ENCODE results near the gene HDGF. TPM values are rescaled to one million over a fixed set of nuclear protein-coding genes. Genes with fewer than 3 reads are reported as not detected.
A peak's percentile ranks its signal among the peaks of the same experiment; 100 is the strongest.

HDGF gene
- total RNA-seq (100 to 1,000 TPM in 1 of 5 experiments, 10 to 100 TPM in 4; 64.1 to 224 (median 91.2) TPM), polyA plus RNA-seq (10 to 100 TPM; 25.0 to 39.3 TPM), total RNA-seq (94.0 reads per million, percentile 83 among the genes with 10 or more reads in this experiment)

GRCh38 chr1:156751451-156751756, at the start of gene HDGF:
TSS of gene HDGF (minus strand) at chr1:156751675. CDS start at chr1:156751429, 246 bp downstream.
- no peaks in the 10 kb centered on the region for H3K9me3 ChIP-seq (ENCODE audit: control insufficient read depth in 2 of 3, low read length in 3 of 3)
- H3K27ac ChIP-seq (ENCODE audit: low read depth, low read length), result peak within 1 kb of the TSS; percentile 90
- no peaks in the 10 kb centered on the region for H3K27me3 Mint-ChIP-seq
- H3K4me3 ChIP-seq (ENCODE audit: low read length), result peak within 1 kb of the TSS; percentile 93
- H3K9me3 Mint-ChIP-seq, result no peaks in the 10 kb centered on the region
- ChIA-PET POLR2A (interaction anchor here (0.6 to 4.5 kb wide), 7 partner anchors 10 to 388 kb away, joined by 3 to 64 read pairs (median 11); partner anchors contain the start of genes ISG20L2, METTL25B, MRPL24 and PRCC), CTCF (interaction anchor here (0.7 to 1.8 kb wide), 4 partner anchors 24 to 63 kb away, joined by 3 to 6 read pairs (median 3); partner anchors contain the start of gene METTL25B)
- DNase-seq (no peak), ATAC-seq (no peak)
- peaks cover 38 to 41% of the 10 kb centered on the region in 2 donors for H3K4me1 ChIP-seq (ENCODE audit: control insufficient read depth in 2 of 2, insufficient read depth in 2 of 2, low read length in 2 of 2)
- intact Hi-C loops (cut with micrococcal nuclease), result loop anchor here (1.0 kb wide), 6 partner anchors 10 to 413 kb away; partner anchors contain the start of genes ISG20L2 (in 2 of the 2), METTL25B (in 2 of the 2), MRPL24 (in 2 of the 2) and PRCC (in 2 of the 2)
- peaks cover 43 to 61% (median 51%) of the 10 kb centered on the region in 7 donors for H3K4me1 Mint-ChIP-seq
- H3K36me3 ChIP-seq (ENCODE audit: control insufficient read depth in 2 of 3, insufficient read depth in 3 of 3, low read length in 3 of 3), result peaks cover 0 to 6% (median 0%) of the 10 kb centered on the region in 3 experiments
- peak within 1 kb of the TSS; percentile 88 to 98 (median 94) for H3K4me3 Mint-ChIP-seq
- H3K27ac Mint-ChIP-seq, result peak within 1 kb of the TSS; percentile 85 to 96 (median 91)
- peaks cover 0 to 18% (median 0%) of the 10 kb centered on the region in 5 donors for H3K36me3 Mint-ChIP-seq
- no peaks in the 10 kb centered on the region for H3K27me3 ChIP-seq (ENCODE audit: control insufficient read depth in 2 of 2, insufficient read depth in 2 of 2, low read length in 2 of 2)

DNA sequence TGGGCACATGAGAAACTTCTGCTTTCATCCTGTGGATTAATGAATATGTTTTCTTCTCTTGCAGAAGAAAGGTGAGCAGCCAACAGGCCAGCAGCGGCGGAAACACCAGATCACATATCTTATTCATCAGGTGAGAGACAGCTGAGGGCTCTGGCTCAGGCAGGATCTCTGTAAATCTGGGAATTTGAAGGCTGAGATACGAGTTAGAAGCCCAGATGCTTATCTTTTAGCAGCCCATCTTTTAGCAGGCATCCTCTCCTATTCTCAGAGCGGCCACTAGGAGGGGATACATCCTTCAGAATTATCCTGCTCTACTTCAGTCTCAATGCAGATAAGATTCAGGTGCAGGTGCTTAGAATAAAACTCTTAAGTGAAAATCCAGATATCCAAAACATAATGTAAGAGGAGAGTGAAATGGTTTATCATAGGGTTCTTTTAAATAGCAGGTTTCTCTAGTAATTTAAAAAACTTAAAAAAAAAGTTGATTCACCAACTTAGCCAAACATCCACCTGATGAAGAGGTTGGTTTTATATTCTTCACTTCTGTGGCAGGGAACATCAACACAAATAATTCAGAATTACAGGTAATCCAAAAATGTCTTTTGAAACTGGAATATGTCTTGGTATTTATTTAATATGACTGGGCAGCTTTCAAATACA, 45.9 kb upstream of the HDGF start:
- Mint-ChIP-seq H3K9me3 (no peaks in the 10 kb centered on the region), H3K4me3 (no peak overlapping the region), H3K27me3 (no peaks in the 10 kb centered on the region), H3K4me1 (peaks cover 0 to 24% (median 8%) of the 10 kb centered on the region in 7 donors), H3K36me3 (peaks cover 18 to 48% (median 25%) of the 10 kb centered on the region in 5 donors), H3K27ac (peak overlapping the region in 5 of 9 donors; percentile 0 to 49 (median 18))
- Histone ChIP-seq H3K4me3 (ENCODE audit: low read length) (no peak overlapping the region), H3K27me3 (ENCODE audit: control insufficient read depth in 2 of 2, insufficient read depth in 2 of 2, low read length in 2 of 2) (no peaks in the 10 kb centered on the region), H3K4me1 (ENCODE audit: control insufficient read depth in 2 of 2, insufficient read depth in 2 of 2, low read length in 2 of 2) (no peaks in the 10 kb centered on the region), H3K36me3 (ENCODE audit: control insufficient read depth in 2 of 3, insufficient read depth in 3 of 3, low read length in 3 of 3) (peaks cover 12 to 89% (median 20%) of the 10 kb centered on the region in 3 experiments), H3K27ac (ENCODE audit: low read depth, low read length) (no peak overlapping the region), H3K9me3 (ENCODE audit: control insufficient read depth in 2 of 3, low read length in 3 of 3) (no peaks in the 10 kb centered on the region)
- intact Hi-C loops (cut with micrococcal nuclease), result loop anchor here (1.0 to 5.0 kb wide), 8 partner anchors 19 to 163 kb away; partner anchors contain the start of genes NTRK1 (in 2 of the 2) and SH2D2A (in 2 of the 2)
- ATAC-seq (peak; percentile 89), DNase-seq (peak in 8 of 9 donors; percentile 47 to 76 (median 66))
- CTCF ChIA-PET, result interaction anchor here (0.7 to 5.3 kb wide), 11 partner anchors 8 to 130 kb away, joined by 3 to 61 read pairs (median 4); partner anchors contain the start of genes INSRR and NTRK1
- POLR2A ChIA-PET, result interaction anchor here (0.6 to 1.0 kb wide), 2 partner anchors 26 to 30 kb away, joined by 3 to 7 read pairs; partner anchors contain the start of gene PRCC

- intact Hi-C loops (cut with micrococcal nuclease), result loop anchor here (1.0 to 5.0 kb wide), 8 partner anchors 20 to 164 kb away; partner anchors contain the start of genes NTRK1 (in 2 of the 2) and SH2D2A (in 2 of the 2)
- ChIA-PET CTCF (interaction anchor here (0.7 to 5.3 kb wide), 12 partner anchors 12 to 131 kb away, joined by 3 to 61 read pairs (median 4); partner anchors contain the start of genes INSRR and NTRK1), POLR2A (no interaction called here)
- DNase-seq, result no peak
- H3K9me3 ChIP-seq (ENCODE audit: control insufficient read depth in 2 of 3, low read length in 3 of 3), result no peaks in the 10 kb centered on the region
- H3K27ac ChIP-seq (ENCODE audit: low read depth, low read length), result no peak overlapping the region
- peaks cover 19 to 53% (median 23%) of the 10 kb centered on the region in 5 donors for H3K36me3 Mint-ChIP-seq
- peaks cover 0 to 17% (median 8%) of the 10 kb centered on the region in 7 donors for H3K4me1 Mint-ChIP-seq
- H3K27me3 Mint-ChIP-seq, result no peaks in the 10 kb centered on the region
- H3K4me1 ChIP-seq (ENCODE audit: control insufficient read depth in 2 of 2, insufficient read depth in 2 of 2, low read length in 2 of 2), result no peaks in the 10 kb centered on the region
- H3K27ac Mint-ChIP-seq, result peak overlapping the region in 2 of 9 donors; percentile 18 to 39
- H3K27me3 ChIP-seq (ENCODE audit: control insufficient read depth in 2 of 2, insufficient read depth in 2 of 2, low read length in 2 of 2), result no peaks in the 10 kb centered on the region
- no peak for ATAC-seq
- H3K4me3 ChIP-seq (ENCODE audit: low read length), result no peak overlapping the region
- H3K4me3 Mint-ChIP-seq, result no peak overlapping the region
- no peaks in the 10 kb centered on the region for H3K9me3 Mint-ChIP-seq
- H3K36me3 ChIP-seq (ENCODE audit: control insufficient read depth in 2 of 3, insufficient read depth in 3 of 3, low read length in 3 of 3), result peaks cover 12 to 92% (median 23%) of the 10 kb centered on the region in 3 experiments
Observed at GRCh38 chr1:156796340-156797097, 45.0 kb upstream of the HDGF start.

GRCh38 chr1:156795787-156796186, 44.3 kb upstream of the HDGF start:
- intact Hi-C loops (cut with micrococcal nuclease), result loop anchor here (2.0 to 5.0 kb wide), 3 partner anchors 21 to 165 kb away; partner anchors contain the start of gene SH2D2A (in 1 of the 2)
- Histone ChIP-seq H3K9me3 (ENCODE audit: control insufficient read depth in 2 of 3, low read length in 3 of 3) (no peaks in the 10 kb centered on the region), H3K36me3 (ENCODE audit: control insufficient read depth in 2 of 3, insufficient read depth in 3 of 3, low read length in 3 of 3) (peaks cover 12 to 92% (median 29%) of the 10 kb centered on the region in 3 experiments), H3K27ac (ENCODE audit: low read depth, low read length) (no peak overlapping the region), H3K27me3 (ENCODE audit: control insufficient read depth in 2 of 2, insufficient read depth in 2 of 2, low read length in 2 of 2) (no peaks in the 10 kb centered on the region), H3K4me3 (ENCODE audit: low read length) (no peak overlapping the region), H3K4me1 (ENCODE audit: control insufficient read depth in 2 of 2, insufficient read depth in 2 of 2, low read length in 2 of 2) (no peaks in the 10 kb centered on the region)
- Mint-ChIP-seq H3K4me1 (peaks cover 0 to 10% (median 3%) of the 10 kb centered on the region in 7 donors), H3K27me3 (no peaks in the 10 kb centered on the region), H3K27ac (peak overlapping the region in 1 of 9 donors; percentile 39), H3K9me3 (no peaks in the 10 kb centered on the region), H3K36me3 (peaks cover 18 to 54% (median 21%) of the 10 kb centered on the region in 5 donors), H3K4me3 (no peak overlapping the region)
- ChIA-PET POLR2A (interaction anchor here (0.8 kb wide), 1 partner anchor 46 kb away, joined by 3 read pairs; no protein-coding TSS in a partner anchor), CTCF (interaction anchor here (1.5 to 5.3 kb wide), 6 partner anchors 11 to 132 kb away, joined by 4 to 61 read pairs (median 8); partner anchors contain the start of genes INSRR and NTRK1)
- ATAC-seq (no peak), DNase-seq (no peak)

DNA sequence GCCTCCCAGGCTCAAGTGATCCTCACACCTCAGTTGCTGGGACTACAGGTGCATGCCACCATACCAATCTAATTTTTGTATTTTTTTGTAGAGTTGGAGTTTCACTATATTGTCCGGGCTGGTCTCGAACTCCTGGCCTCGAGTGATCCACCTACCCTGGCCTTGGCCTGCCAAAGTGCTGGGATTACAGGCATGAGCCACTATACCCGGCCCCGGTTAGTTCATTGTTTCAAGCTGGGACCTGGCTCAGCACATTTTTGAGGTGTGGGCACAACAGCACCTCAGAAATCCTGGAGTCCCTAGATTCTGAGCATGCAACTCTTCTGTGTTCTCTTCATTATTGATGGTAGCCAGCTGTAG, 43.9 kb upstream of the HDGF start:
- peaks cover 18 to 50% (median 20%) of the 10 kb centered on the region in 5 donors for H3K36me3 Mint-ChIP-seq
- H3K27me3 Mint-ChIP-seq, result no peaks in the 10 kb centered on the region
- no peak overlapping the region for H3K4me3 Mint-ChIP-seq
- POLR2A ChIA-PET, result interaction anchor here (0.8 kb wide), 1 partner anchor 46 kb away, joined by 3 read pairs; no protein-coding TSS in a partner anchor
- Histone ChIP-seq H3K27me3 (ENCODE audit: control insufficient read depth in 2 of 2, insufficient read depth in 2 of 2, low read length in 2 of 2) (no peaks in the 10 kb centered on the region), H3K4me3 (ENCODE audit: low read length) (no peak overlapping the region), H3K9me3 (ENCODE audit: control insufficient read depth in 2 of 3, low read length in 3 of 3) (no peaks in the 10 kb centered on the region), H3K27ac (ENCODE audit: low read depth, low read length) (no peak overlapping the region), H3K36me3 (ENCODE audit: control insufficient read depth in 2 of 3, insufficient read depth in 3 of 3, low read length in 3 of 3) (peaks cover 12 to 88% (median 29%) of the 10 kb centered on the region in 3 experiments), H3K4me1 (ENCODE audit: control insufficient read depth in 2 of 2, insufficient read depth in 2 of 2, low read length in 2 of 2) (no peaks in the 10 kb centered on the region)
- intact Hi-C loops (cut with micrococcal nuclease), result loop anchor here in 1 of 2 donors (5.0 kb wide), 1 partner anchor 108 kb away; no protein-coding TSS in a partner anchor
- H3K27ac Mint-ChIP-seq, result no peak overlapping the region
- DNase-seq (no peak), ATAC-seq (no peak)
- H3K4me1 Mint-ChIP-seq, result peaks cover 0 to 8% (median 3%) of the 10 kb centered on the region in 7 donors
- CTCF ChIA-PET, result interaction anchor here (1.5 to 5.3 kb wide), 6 partner anchors 10 to 132 kb away, joined by 4 to 61 read pairs (median 8); partner anchors contain the start of genes INSRR and NTRK1
- no peaks in the 10 kb centered on the region for H3K9me3 Mint-ChIP-seq

All from naive thymus-derived CD4-positive, alpha-beta T cell (primary cell).